SK-N-SH treated with all-trans-retinoic acid at 6 μM for 48 hours (cell line): ENCODE results near the gene PDE7B.

Source experiments
- ATAC-seq: fragments of 200-7000 bp; cut with Tn5 transposase; 3 replicates; pipeline ENCODE4 v1.9.1; 2020; ENCODE audit warnings: mild to moderate bottlenecking, moderate library complexity
- ARNTL ChIP-seq: fragments of 450-650 bp; formaldehyde crosslinking; IDR thresholded peaks from 2 replicates; pipeline ENCODE4 v1.5.0; 2020; ENCODE audit warnings: low read depth, mild to moderate bottlenecking, moderate library complexity, borderline replicate concordance
- BACH2 ChIP-seq: fragments of 250-450 bp; sonication (Bioruptor Pico); IDR thresholded peaks from 2 replicates; pipeline ENCODE4 v1.9.0; 2021; ENCODE audit warnings: mild to moderate bottlenecking, borderline replicate concordance
- CREB5 ChIP-seq: fragments of 250-450 bp; sonication (Bioruptor Pico); IDR thresholded peaks from 2 replicates; pipeline ENCODE4 v1.5.1; 2020; ENCODE audit warnings: low read depth, mild to moderate bottlenecking, moderate library complexity
- CSRNP3 ChIP-seq: fragments of 250-450 bp; sonication (Bioruptor Pico); IDR thresholded peaks from 2 replicates; pipeline ENCODE4 v1.5.1; 2021; ENCODE audit warnings: mild to moderate bottlenecking, moderate library complexity
- ESRRG ChIP-seq: fragments of 250-450 bp; sonication (Bioruptor Pico); IDR thresholded peaks from 2 replicates; pipeline ENCODE4 v1.6.1; 2021; ENCODE audit warnings: mild to moderate bottlenecking
- GLIS3 ChIP-seq: fragments of 250-450 bp; sonication (Bioruptor Pico); IDR thresholded peaks from 2 replicates; pipeline ENCODE4 v1.5.0; 2020; ENCODE audit warnings: mild to moderate bottlenecking, moderate library complexity
- ISL1 ChIP-seq: fragments of 250-450 bp; sonication (Bioruptor Pico); IDR thresholded peaks from 2 replicates; pipeline ENCODE4 v2.1.2; 2022; ENCODE audit warnings: mild to moderate bottlenecking, moderate library complexity
- OSR1 ChIP-seq: fragments of 250-450 bp; sonication (Bioruptor Pico); IDR thresholded peaks from 2 replicates; pipeline ENCODE4 v1.8.0; 2022; ENCODE audit warnings: moderate library complexity, mild to moderate bottlenecking, inconsistent platforms
- POU6F1 ChIP-seq: fragments of 250-450 bp; sonication (Bioruptor Pico); IDR thresholded peaks from 2 replicates; pipeline ENCODE4 v1.8.0; 2021; ENCODE audit warnings: low read depth, mild to moderate bottlenecking, moderate library complexity, borderline replicate concordance
- PPARA ChIP-seq: fragments of 250-450 bp; sonication (Bioruptor Pico); IDR thresholded peaks from 2 replicates; pipeline ENCODE4 v1.5.0; 2020; ENCODE audit warnings: mild to moderate bottlenecking, borderline replicate concordance
- RARB ChIP-seq: fragments of 250-450 bp; sonication (Bioruptor Pico); IDR thresholded peaks from 2 replicates; pipeline ENCODE4 v1.8.0; 2021; ENCODE audit warnings: mild to moderate bottlenecking, moderate library complexity
- SNAI2 ChIP-seq: fragments of 250-450 bp; sonication (Bioruptor Pico); IDR thresholded peaks from 2 replicates; pipeline ENCODE4 v1.5.0; 2020; ENCODE audit warnings: mild to moderate bottlenecking, moderate library complexity
- TCF4 ChIP-seq: fragments of 250-450 bp; sonication (Bioruptor Pico); IDR thresholded peaks from 2 replicates; pipeline ENCODE4 v1.8.0; 2021; ENCODE audit warnings: mild to moderate bottlenecking, moderate library complexity, borderline replicate concordance
- TOX ChIP-seq: fragments of 250-450 bp; sonication (Bioruptor Pico); IDR thresholded peaks from 2 replicates; pipeline ENCODE4 v1.8.0; 2021; ENCODE audit warnings: mild to moderate bottlenecking, moderate library complexity, borderline replicate concordance
- TSHZ2 ChIP-seq: fragments of 250-450 bp; sonication (Bioruptor Pico); IDR thresholded peaks from 2 replicates; pipeline ENCODE4 v1.5.0; 2020; ENCODE audit warnings: mild to moderate bottlenecking, moderate library complexity
- ZFP3 ChIP-seq: fragments of 250-450 bp; sonication (Bioruptor Pico); IDR thresholded peaks from 2 replicates; pipeline ENCODE4 v1.5.0; 2020; ENCODE audit warnings: mild to moderate bottlenecking, moderate library complexity
- ZNF565 ChIP-seq: fragments of 450-650 bp; formaldehyde crosslinking; conservative IDR thresholded peaks from 2 replicates; pipeline ENCODE4 v1.5.0; 2020; ENCODE audit warnings: low read depth, mild to moderate bottlenecking, moderate library complexity
- ZNF70 ChIP-seq: fragments of 450-650 bp; formaldehyde crosslinking; IDR thresholded peaks from 2 replicates; pipeline ENCODE4 v1.5.0; 2020; ENCODE audit warnings: mild to moderate bottlenecking, moderate library complexity

The PDE7B gene

GRCh38 chr6:135939208-135939591, 87.7 kb downstream of the PDE7B start:
- no peak for TF ChIP-seq TCF4 (CRISPR knock-in tag)
- no peak for TF ChIP-seq PPARA (CRISPR knock-in tag)
- no peak for TF ChIP-seq OSR1 (CRISPR knock-in tag)
- TF ChIP-seq POU6F1 (CRISPR knock-in tag): no peak
- TF ChIP-seq TSHZ2 (CRISPR knock-in tag): no peak
- no peak for TF ChIP-seq ZFP3 (CRISPR knock-in tag)
- no peak for TF ChIP-seq ESRRG (CRISPR knock-in tag)
- no peak for TF ChIP-seq CSRNP3 (CRISPR knock-in tag)

GRCh38 chr6:135940616-135941167, 89.2 kb downstream of the PDE7B start:
- TF ChIP-seq ZNF565 (CRISPR knock-in tag): no peak
- no peak for TF ChIP-seq ZFP3 (CRISPR knock-in tag)
- TF ChIP-seq TSHZ2 (CRISPR knock-in tag): no peak
- no peak for TF ChIP-seq SNAI2 (CRISPR knock-in tag)
- no peak for TF ChIP-seq TCF4 (CRISPR knock-in tag)
- no peak for TF ChIP-seq ARNTL (CRISPR knock-in tag)
- TF ChIP-seq OSR1 (CRISPR knock-in tag): no peak
- no peak for TF ChIP-seq POU6F1 (CRISPR knock-in tag)
- no peak for TF ChIP-seq BACH2 (CRISPR knock-in tag)
- TF ChIP-seq TOX (CRISPR knock-in tag): no peak
- TF ChIP-seq RARB: no peak
- no peak for TF ChIP-seq GLIS3 (CRISPR knock-in tag)
- no peak for TF ChIP-seq ZNF70 (CRISPR knock-in tag)
- TF ChIP-seq ISL1: no peak
- no peak for TF ChIP-seq CREB5 (CRISPR knock-in tag)
- no peak for ATAC-seq

More at GRCh38 chr6:135939208-135939591, 87.7 kb downstream of the PDE7B start:
- ATAC-seq: no peak
